ENCODE measurements around the gene ADO. TPM values are rescaled to one million over a fixed set of nuclear protein-coding genes. Genes with fewer than 3 reads are reported as not detected.

ADO gene
- total RNA-seq: 20.6 and 23.9 TPM in 2 replicates
- polyA plus RNA-seq: 12.5 and 13.2 TPM in 2 replicates
- 10.9 and 11.1 TPM in 2 replicates for polyA plus RNA-seq (2012)
- 5.0 and 5.4 TPM in 2 replicates for polyA minus RNA-seq (ENCODE audit: low replicate concordance)

GRCh38 chr10:62804356-62805230 is at the start of gene ADO:
Gene ADO, plus strand, starts transcription at chr10:62804720. Its CDS starts 340 bp downstream, at chr10:62805060.
- Histone ChIP-seq H3K4me1 (ENCODE audit: control insufficient read depth, extremely low read depth, insufficient read depth, low read length) (peaks cover 6% of the 10 kb centered on the region), H3K27ac (ENCODE audit: insufficient read depth, low read length) (peak within 1 kb of the TSS; percentile 96), H3K4me3 (replicated peaks in 1 of 4; ENCODE audit: control extremely low read depth in 1 of 4, insufficient read depth in 1 of 4, low read depth in 3 of 4, low read length in 4 of 4) (peak within 1 kb of the TSS; percentile 77 to 96 (median 86)), H3K9ac (ENCODE audit: insufficient read depth, low read length) (peak within 1 kb of the TSS; percentile 83), H3K27me3 (ENCODE audit: control insufficient read depth, insufficient read depth, low read length) (no peaks in the 10 kb centered on the region), H3K4me2 (ENCODE audit: extremely low read depth, insufficient read depth, low read length) (peak within 1 kb of the TSS; percentile 96), H2AFZ (ENCODE audit: low read length) (peak within 1 kb of the TSS; percentile 99), H3K9me3 (ENCODE audit: control insufficient read depth, insufficient read depth, low read depth, low read length) (no peaks in the 10 kb centered on the region), H3K79me2 (ENCODE audit: control insufficient read depth, insufficient read depth, low read length) (peaks cover 23% of the 10 kb centered on the region), H4K20me1 (ENCODE audit: control insufficient read depth, extremely low read depth, insufficient read depth, low read length) (no peaks in the 10 kb centered on the region), H3K36me3 (ENCODE audit: control insufficient read depth, insufficient read depth, low read length) (no peaks in the 10 kb centered on the region)
- TF ChIP-seq CTCF (conservative IDR thresholded peaks at IDR 0.05 in 1 of 2, IDR thresholded peaks at IDR 0.05 in 1 of 2; ENCODE audit: low read depth in 1 of 2, low read length in 2 of 2): no peak
- no peak for TF ChIP-seq EZH2 (IDR thresholded peaks at IDR 0.05; ENCODE audit: low read length, missing control alignments)
- DNase-seq (ENCODE audit: low read depth in 2 of 2): peak; percentile 83 to 91

- Histone ChIP-seq H3K79me2 (ENCODE audit: control insufficient read depth, insufficient read depth, low read length) (no peaks in the 10 kb centered on the region), H3K4me1 (ENCODE audit: control insufficient read depth, extremely low read depth, insufficient read depth, low read length) (no peaks in the 10 kb centered on the region), H3K4me2 (ENCODE audit: extremely low read depth, insufficient read depth, low read length) (no peak overlapping the region), H3K27me3 (ENCODE audit: control insufficient read depth, insufficient read depth, low read length) (peaks cover 2% of the 10 kb centered on the region), H3K27ac (ENCODE audit: insufficient read depth, low read length) (no peak overlapping the region), H4K20me1 (ENCODE audit: control insufficient read depth, extremely low read depth, insufficient read depth, low read length) (no peaks in the 10 kb centered on the region), H2AFZ (ENCODE audit: low read length) (no peak overlapping the region), H3K36me3 (ENCODE audit: control insufficient read depth, insufficient read depth, low read length) (no peaks in the 10 kb centered on the region), H3K9me3 (ENCODE audit: control insufficient read depth, insufficient read depth, low read depth, low read length) (no peaks in the 10 kb centered on the region), H3K9ac (ENCODE audit: insufficient read depth, low read length) (no peak overlapping the region), H3K4me3 (replicated peaks in 1 of 4; ENCODE audit: control extremely low read depth in 1 of 4, insufficient read depth in 1 of 4, low read depth in 3 of 4, low read length in 4 of 4) (no peak overlapping the region)
- TF ChIP-seq EZH2 (IDR thresholded peaks at IDR 0.05; ENCODE audit: low read length, missing control alignments): no peak
- TF ChIP-seq CTCF (conservative IDR thresholded peaks at IDR 0.05 in 1 of 2, IDR thresholded peaks at IDR 0.05 in 1 of 2; ENCODE audit: low read depth in 1 of 2, low read length in 2 of 2): no peak
- DNase-seq (ENCODE audit: low read depth in 2 of 2): no peak
Observed at GRCh38 chr10:62754963-62755362, 49.6 kb upstream of the ADO start.
